ENCODE results near the gene PLEKHJ1. TPM values are rescaled to one million over a fixed set of nuclear protein-coding genes. Genes with fewer than 3 reads are reported as not detected.
A peak's percentile ranks its signal among the peaks of the same experiment; 100 is the strongest.

PLEKHJ1 gene
- total RNA-seq, 2 donors from 2014 or later = 26.3 to 46.2 TPM

DNA sequence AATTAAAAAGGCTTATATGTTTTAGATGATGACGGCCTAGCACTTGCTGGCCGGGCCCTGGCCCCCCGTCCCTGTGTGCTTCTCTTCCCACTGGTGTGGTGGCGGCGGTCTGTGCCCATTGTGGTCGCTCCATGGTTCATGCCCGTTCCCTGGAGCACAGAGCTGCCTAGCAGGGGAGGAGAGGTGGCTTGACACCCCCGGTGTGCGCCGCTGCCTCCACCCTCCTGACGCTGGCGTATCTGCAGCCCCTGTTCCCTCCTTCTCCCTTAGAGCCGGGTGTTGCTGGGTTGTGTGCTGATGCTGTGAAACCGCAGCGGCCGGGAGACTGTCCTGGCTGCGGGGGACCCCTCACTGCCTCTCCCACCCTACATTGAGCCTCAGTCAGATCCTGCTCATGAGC lies 43.3 kb downstream of the PLEKHJ1 start:
- no peak for TF ChIP-seq CTCF (IDR thresholded peaks at IDR 0.05)

GRCh38 chr19:2191456-2192310 lies 44.4 kb downstream of the PLEKHJ1 start:
- no peak for DNase-seq (ENCODE audit: low spot score)

More for the DNA sequence above, 43.3 kb downstream of the PLEKHJ1 start:
- Histone ChIP-seq H3K27me3 (replicated peaks; ENCODE audit: insufficient read depth) (no peaks in the 10 kb centered on the region), H3K27ac (no peak overlapping the region), H3K4me1 (ENCODE audit: control insufficient read depth in 1 of 2, low read depth in 2 of 2) (peaks cover 0 to 2% of the 10 kb centered on the region in 2 donors), H3K9me3 (no peaks in the 10 kb centered on the region), H3K36me3 (peaks cover 39% of the 10 kb centered on the region), H3K4me3 (no peak overlapping the region)
- DNase-seq (ENCODE audit: low spot score) (no peak), ATAC-seq (ENCODE audit: insufficient number of reproducible peaks, low FRiP score, low read depth) (no peak)

GRCh38 chr19:2190848-2191455 lies 45.2 kb downstream of the PLEKHJ1 start:
- H3K4me3 ChIP-seq = no peak overlapping the region
- no peak for TF ChIP-seq CTCF (IDR thresholded peaks at IDR 0.05)
- peaks cover 30% of the 10 kb centered on the region for H3K36me3 ChIP-seq
- peaks cover 12 to 20% of the 10 kb centered on the region in 2 donors for H3K4me1 ChIP-seq (ENCODE audit: control insufficient read depth in 1 of 2, low read depth in 2 of 2)
- H3K27ac ChIP-seq = no peak overlapping the region
- ATAC-seq (ENCODE audit: insufficient number of reproducible peaks, low FRiP score, low read depth) (no peak), DNase-seq (ENCODE audit: low spot score) (no peak)
- no peaks in the 10 kb centered on the region for H3K9me3 ChIP-seq
- H3K27me3 ChIP-seq (replicated peaks; ENCODE audit: insufficient read depth) = no peaks in the 10 kb centered on the region

More at GRCh38 chr19:2191456-2192310, 44.4 kb downstream of the PLEKHJ1 start:
- H3K4me3 ChIP-seq = no peak overlapping the region
- peaks cover 9 to 14% of the 10 kb centered on the region in 2 donors for H3K4me1 ChIP-seq (ENCODE audit: control insufficient read depth in 1 of 2, low read depth in 2 of 2)
- no peak overlapping the region for H3K27ac ChIP-seq
- no peaks in the 10 kb centered on the region for H3K27me3 ChIP-seq (replicated peaks; ENCODE audit: insufficient read depth)
- peaks cover 34% of the 10 kb centered on the region for H3K36me3 ChIP-seq
- ATAC-seq (ENCODE audit: insufficient number of reproducible peaks, low FRiP score, low read depth) = no peak
- TF ChIP-seq CTCF (IDR thresholded peaks at IDR 0.05) = no peak
- no peaks in the 10 kb centered on the region for H3K9me3 ChIP-seq

GRCh38 chr19:2189880-2190279 lies 46.2 kb downstream of the PLEKHJ1 start:
- no peak overlapping the region for H3K4me3 ChIP-seq
- peaks cover 17 to 29% of the 10 kb centered on the region in 2 donors for H3K4me1 ChIP-seq (ENCODE audit: control insufficient read depth in 1 of 2, low read depth in 2 of 2)
- H3K36me3 ChIP-seq = peaks cover 25% of the 10 kb centered on the region
- DNase-seq (ENCODE audit: low spot score) (no peak), ATAC-seq (ENCODE audit: insufficient number of reproducible peaks, low FRiP score, low read depth) (no peak)
- no peak overlapping the region for H3K27ac ChIP-seq
- no peaks in the 10 kb centered on the region for H3K27me3 ChIP-seq (replicated peaks; ENCODE audit: insufficient read depth)
- no peak for TF ChIP-seq CTCF (IDR thresholded peaks at IDR 0.05)
- H3K9me3 ChIP-seq = no peaks in the 10 kb centered on the region

DNA sequence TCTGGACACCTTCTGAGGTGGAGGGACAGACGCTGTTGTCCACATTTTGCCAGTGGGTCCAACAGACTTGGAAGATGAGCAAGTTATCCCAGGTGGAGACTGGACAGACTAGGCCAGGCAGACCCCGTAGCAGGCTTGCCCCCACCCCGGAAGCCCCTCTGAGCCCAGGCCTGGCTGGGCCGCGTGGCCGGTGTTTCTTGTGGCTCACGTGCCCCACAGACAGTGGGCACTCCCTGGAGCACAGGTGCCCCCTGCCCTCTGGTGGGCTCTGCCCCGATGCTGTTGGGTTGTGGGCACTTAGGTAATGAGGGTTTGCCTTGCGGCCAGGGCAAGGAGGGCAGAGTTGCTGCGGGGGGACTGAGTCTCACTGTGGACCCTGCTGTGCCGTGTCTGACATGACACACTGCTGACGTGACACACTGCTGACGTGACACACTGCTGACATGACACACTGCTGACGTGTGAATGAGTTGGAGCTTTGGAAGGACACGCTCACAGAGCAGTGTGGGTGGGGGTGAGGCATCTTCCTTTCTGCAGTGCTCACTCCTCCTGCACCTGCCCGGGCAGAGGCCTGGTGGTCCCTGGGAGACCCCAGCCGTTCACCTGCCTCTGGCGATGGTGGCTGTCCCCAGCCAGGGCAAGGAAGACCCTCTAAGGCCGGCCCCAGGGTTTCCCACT lies 47.3 kb downstream of the PLEKHJ1 start:
- no peaks in the 10 kb centered on the region for H3K27me3 ChIP-seq (replicated peaks; ENCODE audit: insufficient read depth)
- DNase-seq (ENCODE audit: low spot score) (no peak), ATAC-seq (ENCODE audit: insufficient number of reproducible peaks, low FRiP score, low read depth) (no peak)
- H3K4me1 ChIP-seq (ENCODE audit: control insufficient read depth in 1 of 2, low read depth in 2 of 2) = peaks cover 17 to 38% of the 10 kb centered on the region in 2 donors
- TF ChIP-seq CTCF (IDR thresholded peaks at IDR 0.05) = no peak
- H3K27ac ChIP-seq = peak overlapping the region in 1 of 2 donors; percentile 11
- no peaks in the 10 kb centered on the region for H3K9me3 ChIP-seq
- peaks cover 16% of the 10 kb centered on the region for H3K36me3 ChIP-seq
- H3K4me3 ChIP-seq = no peak overlapping the region
